ENCODE results near the gene PLA2G2D.

- TF ChIP-seq CTCF (IDR thresholded peaks at IDR 0.05; ENCODE audit: low read depth, low read length, poor library complexity, severe bottlenecking) (no peak), EZH2phosphoT487 (IDR thresholded peaks at IDR 0.05; ENCODE audit: borderline replicate concordance, low read length) (no peak)
These were observed 31.0 kb upstream of the PLA2G2D start for GRCh38 chr1:20150326-20150705.

Data from DOHH2 (cell line).